ENCODE data around the gene CDC42EP5.

CDC42EP5 gene

DNA sequence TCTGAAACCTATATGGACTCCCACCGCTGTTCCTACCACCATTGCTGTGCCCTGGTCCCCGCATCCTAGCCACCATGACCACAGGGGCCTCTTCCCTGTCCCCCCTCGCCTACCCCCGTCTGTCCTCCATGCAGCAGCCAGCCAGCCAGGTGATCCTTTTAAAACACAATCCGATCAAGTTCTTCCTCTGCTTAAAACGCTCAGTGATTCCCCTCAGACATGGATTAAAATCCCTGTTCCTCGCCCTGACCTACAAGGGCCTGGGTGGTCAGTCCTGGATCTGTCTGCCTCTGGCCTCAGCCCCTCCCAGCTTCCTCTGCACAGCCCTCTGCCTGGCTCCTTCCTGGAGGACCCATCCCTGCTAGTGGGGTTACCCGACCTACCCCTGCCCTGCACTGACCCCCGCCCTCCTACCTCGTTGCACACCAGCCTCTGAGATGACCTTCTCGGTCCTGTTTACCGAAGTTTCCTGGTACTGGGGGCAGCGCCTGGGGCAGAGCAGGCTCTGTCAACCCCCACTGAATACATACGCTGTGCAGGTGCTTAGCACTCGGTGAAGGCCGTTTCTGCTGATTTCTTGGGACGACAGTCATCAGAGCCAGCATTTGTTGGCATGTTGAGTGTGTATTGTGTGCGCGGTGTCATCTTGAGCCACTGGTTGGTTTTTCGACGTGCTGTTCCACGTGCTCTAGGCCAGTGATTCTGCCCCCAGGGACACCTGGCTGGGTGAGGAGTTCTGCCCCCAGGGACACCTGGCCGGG lies 38.8 kb downstream of the CDC42EP5 start:
- Histone ChIP-seq H3K4me2 (ENCODE audit: insufficient read depth, low read length) (no peak overlapping the region), H3K4me3 (ENCODE audit: low read depth in 1 of 2, low read length in 2 of 2) (no peak overlapping the region), H3K9ac (ENCODE audit: low read depth, low read length) (no peak overlapping the region), H3K27me3 (ENCODE audit: insufficient read depth, low read length, poor library complexity) (no peaks in the 10 kb centered on the region), H4K20me1 (ENCODE audit: insufficient read depth, low read length) (peaks cover 37% of the 10 kb centered on the region), H3K9me3 (ENCODE audit: insufficient read depth, low read length, severe bottlenecking) (no peaks in the 10 kb centered on the region), H3K36me3 (ENCODE audit: insufficient read depth, low read length) (peaks cover 4% of the 10 kb centered on the region), H3K27ac (ENCODE audit: low read length) (no peak overlapping the region), H3K79me2 (ENCODE audit: insufficient read depth, low read length) (no peaks in the 10 kb centered on the region; the same call in 1 of the 2 replicates), H3K4me1 (ENCODE audit: insufficient read depth, low read length) (peaks cover 11% of the 10 kb centered on the region), H2AFZ (ENCODE audit: low read depth, low read length) (no peak overlapping the region)
- ATAC-seq (ENCODE audit: insufficient read depth, low read depth) (no peak), DNase-seq (no peak)
- no peak for TF ChIP-seq EZH2 (IDR thresholded peaks at IDR 0.05; ENCODE audit: borderline replicate concordance, low read depth, low read length, severe bottlenecking)
- TF ChIP-seq, protein P1, sequence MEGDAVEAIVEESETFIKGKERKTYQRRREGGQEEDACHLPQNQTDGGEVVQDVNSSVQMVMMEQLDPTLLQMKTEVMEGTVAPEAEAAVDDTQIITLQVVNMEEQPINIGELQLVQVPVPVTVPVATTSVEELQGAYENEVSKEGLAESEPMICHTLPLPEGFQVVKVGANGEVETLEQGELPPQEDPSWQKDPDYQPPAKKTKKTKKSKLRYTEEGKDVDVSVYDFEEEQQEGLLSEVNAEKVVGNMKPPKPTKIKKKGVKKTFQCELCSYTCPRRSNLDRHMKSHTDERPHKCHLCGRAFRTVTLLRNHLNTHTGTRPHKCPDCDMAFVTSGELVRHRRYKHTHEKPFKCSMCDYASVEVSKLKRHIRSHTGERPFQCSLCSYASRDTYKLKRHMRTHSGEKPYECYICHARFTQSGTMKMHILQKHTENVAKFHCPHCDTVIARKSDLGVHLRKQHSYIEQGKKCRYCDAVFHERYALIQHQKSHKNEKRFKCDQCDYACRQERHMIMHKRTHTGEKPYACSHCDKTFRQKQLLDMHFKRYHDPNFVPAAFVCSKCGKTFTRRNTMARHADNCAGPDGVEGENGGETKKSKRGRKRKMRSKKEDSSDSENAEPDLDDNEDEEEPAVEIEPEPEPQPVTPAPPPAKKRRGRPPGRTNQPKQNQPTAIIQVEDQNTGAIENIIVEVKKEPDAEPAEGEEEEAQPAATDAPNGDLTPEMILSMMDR (IDR thresholded peaks at IDR 0.05; ENCODE audit: borderline replicate concordance, extremely low read depth, low read length, poor library complexity, severe bottlenecking) = no peak

DNA sequence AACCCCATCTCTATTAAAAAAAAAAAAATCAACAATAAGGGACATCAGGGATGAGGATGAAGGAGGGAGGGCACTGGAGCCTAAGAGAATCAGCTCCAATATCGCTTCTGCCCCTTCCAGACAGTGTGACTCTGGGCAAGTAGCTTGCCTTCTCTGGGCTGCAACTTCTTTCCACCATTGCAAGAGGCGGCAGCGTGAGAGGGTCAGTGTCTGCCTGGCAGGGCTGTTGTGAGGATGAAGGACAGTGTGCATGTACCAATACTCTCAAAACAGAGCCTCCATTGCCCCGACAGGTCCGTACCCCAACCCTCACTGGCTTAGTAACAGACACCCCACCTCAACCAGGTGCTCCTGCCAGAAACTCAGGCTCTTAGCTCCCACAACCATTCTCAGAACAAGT lies 39.4 kb downstream of the CDC42EP5 start:
- no peaks in the 10 kb centered on the region for H3K79me2 ChIP-seq (ENCODE audit: insufficient read depth, low read length)
- no peaks in the 10 kb centered on the region for H3K27me3 ChIP-seq (ENCODE audit: insufficient read depth, low read length, poor library complexity)
- no peak overlapping the region for H3K4me3 ChIP-seq (ENCODE audit: low read depth in 1 of 2, low read length in 2 of 2)
- no peak for TF ChIP-seq EZH2 (IDR thresholded peaks at IDR 0.05; ENCODE audit: borderline replicate concordance, low read depth, low read length, severe bottlenecking)
- TF ChIP-seq, protein P1 (IDR thresholded peaks at IDR 0.05; ENCODE audit: borderline replicate concordance, extremely low read depth, low read length, poor library complexity, severe bottlenecking) = no peak
- H3K4me1 ChIP-seq (ENCODE audit: insufficient read depth, low read length) = peaks cover 11% of the 10 kb centered on the region
- H3K9me3 ChIP-seq (ENCODE audit: insufficient read depth, low read length, severe bottlenecking) = no peaks in the 10 kb centered on the region
- H3K4me2 ChIP-seq (ENCODE audit: insufficient read depth, low read length) = no peak overlapping the region
- peaks cover 37% of the 10 kb centered on the region for H4K20me1 ChIP-seq (ENCODE audit: insufficient read depth, low read length)
- H3K36me3 ChIP-seq (ENCODE audit: insufficient read depth, low read length) = peaks cover 4% of the 10 kb centered on the region
- no peak overlapping the region for H3K9ac ChIP-seq (ENCODE audit: low read depth, low read length)
- ATAC-seq (ENCODE audit: insufficient read depth, low read depth) = no peak
- no peak overlapping the region for H3K27ac ChIP-seq (ENCODE audit: low read length)
- no peak for DNase-seq
- no peak overlapping the region for H2AFZ ChIP-seq (ENCODE audit: low read depth, low read length)

DNA sequence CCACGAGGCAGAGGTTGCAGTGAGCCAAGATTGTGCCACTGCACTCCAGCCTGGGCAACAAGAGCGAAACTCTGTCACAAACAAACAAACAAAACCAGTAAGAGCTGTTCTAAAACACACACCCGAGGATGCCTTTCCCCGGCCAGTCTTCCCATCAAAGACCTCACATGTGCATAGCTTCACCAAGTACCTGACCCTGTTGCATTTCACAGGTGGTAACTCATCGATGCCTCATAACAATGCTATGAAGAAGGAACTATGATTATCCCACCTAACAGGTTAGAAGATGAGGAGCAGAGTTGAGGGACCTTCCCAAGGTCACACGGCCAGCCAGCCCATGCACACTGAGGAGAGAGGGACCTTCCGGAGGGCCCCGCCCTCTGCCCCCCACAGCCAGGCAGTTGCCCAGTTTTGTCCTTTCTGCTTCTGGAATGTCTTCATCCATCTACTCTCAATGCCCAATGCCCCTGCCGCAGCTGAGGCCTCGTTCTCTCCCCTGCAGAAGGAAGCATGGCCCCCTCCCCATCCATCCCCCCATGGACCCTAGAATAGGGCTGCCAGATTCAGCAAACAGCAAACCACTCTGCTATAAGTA lies 40.9 kb downstream of the CDC42EP5 start:
- Histone ChIP-seq H3K27me3 (ENCODE audit: insufficient read depth, low read length, poor library complexity) (no peaks in the 10 kb centered on the region), H3K27ac (ENCODE audit: low read length) (no peak overlapping the region), H3K4me1 (ENCODE audit: insufficient read depth, low read length) (peaks cover 11% of the 10 kb centered on the region), H4K20me1 (ENCODE audit: insufficient read depth, low read length) (peaks cover 37% of the 10 kb centered on the region), H3K4me3 (ENCODE audit: low read depth in 1 of 2, low read length in 2 of 2) (no peak overlapping the region), H2AFZ (ENCODE audit: low read depth, low read length) (no peak overlapping the region), H3K4me2 (ENCODE audit: insufficient read depth, low read length) (no peak overlapping the region), H3K9me3 (ENCODE audit: insufficient read depth, low read length, severe bottlenecking) (no peaks in the 10 kb centered on the region), H3K36me3 (ENCODE audit: insufficient read depth, low read length) (peaks cover 4% of the 10 kb centered on the region), H3K79me2 (ENCODE audit: insufficient read depth, low read length) (no peaks in the 10 kb centered on the region), H3K9ac (ENCODE audit: low read depth, low read length) (no peak overlapping the region)
- TF ChIP-seq, protein P1 (IDR thresholded peaks at IDR 0.05; ENCODE audit: borderline replicate concordance, extremely low read depth, low read length, poor library complexity, severe bottlenecking) = no peak
- TF ChIP-seq EZH2 (IDR thresholded peaks at IDR 0.05; ENCODE audit: borderline replicate concordance, low read depth, low read length, severe bottlenecking) = no peak
- no peak for DNase-seq
- no peak for ATAC-seq (ENCODE audit: insufficient read depth, low read depth)

Data from DND-41 (cell line).